AG04450 (cell line): ENCODE data around the gene SEMA3C. TPM values are rescaled to one million over a fixed set of nuclear protein-coding genes. Genes with fewer than 3 reads are reported as not detected.

ENCODE experiments used
- CTCF ChIA-PET: fragments of 300-600, 350-600 bp; formaldehyde crosslinking; extraction: SDS; loops from one replicate; lab custom pipeline; 2022; ENCODE audit warnings: antibody characterized with exemption, inconsistent platforms; lab: Charles Lee
- POLR2A ChIA-PET: fragments of 350-600 bp; formaldehyde crosslinking; extraction: SDS; loops from one replicate; lab custom pipeline; 2021; ENCODE audit warnings: antibody characterized with exemption, inconsistent platforms; lab: Yijun Ruan, JAX
- DNase-seq: peaks from one replicate; pipeline ENCODE4 v3.0.0-alpha.2; 2011; ENCODE audit warnings: low read depth, low spot score
- H3K27ac ChIP-seq: one replicate; pipeline ENCODE4 v1.5.1; 2012; ENCODE audit warnings: low read depth, low read length, control low read depth
- H3K27me3 ChIP-seq: one replicate; pipeline ENCODE4 v1.6.0; 2012; ENCODE audit warnings: low read length; ENCODE audit not compliant: control insufficient read depth, insufficient read depth
- H3K4me3 ChIP-seq: 2 replicates; pipeline ENCODE4 v1.5.1; 2011; ENCODE audit warnings: mild to moderate bottlenecking, low read depth, low read length, control low read depth
- H3K9me3 ChIP-seq: 2 replicates; pipeline ENCODE4 v1.5.1; 2012; ENCODE audit warnings: low read length; ENCODE audit not compliant: control insufficient read depth, insufficient read depth
- CTCF ChIP-seq: IDR thresholded peaks from 2 replicates; pipeline ENCODE4 v1.5.1; 2011; ENCODE audit warnings: low read depth, low read length, control low read depth, inconsistent platforms
- polyA plus RNA-seq: library from polyadenylated mRNA; depleted of rRNA; stranded (reverse); fragments of >200 nt; gene quantifications from 2 replicates; pipeline ENCODE4 v1.2.3, GENCODE V29; 2011

The SEMA3C gene
- polyA plus RNA-seq, 1 experiment = 39.9 TPM

DNA sequence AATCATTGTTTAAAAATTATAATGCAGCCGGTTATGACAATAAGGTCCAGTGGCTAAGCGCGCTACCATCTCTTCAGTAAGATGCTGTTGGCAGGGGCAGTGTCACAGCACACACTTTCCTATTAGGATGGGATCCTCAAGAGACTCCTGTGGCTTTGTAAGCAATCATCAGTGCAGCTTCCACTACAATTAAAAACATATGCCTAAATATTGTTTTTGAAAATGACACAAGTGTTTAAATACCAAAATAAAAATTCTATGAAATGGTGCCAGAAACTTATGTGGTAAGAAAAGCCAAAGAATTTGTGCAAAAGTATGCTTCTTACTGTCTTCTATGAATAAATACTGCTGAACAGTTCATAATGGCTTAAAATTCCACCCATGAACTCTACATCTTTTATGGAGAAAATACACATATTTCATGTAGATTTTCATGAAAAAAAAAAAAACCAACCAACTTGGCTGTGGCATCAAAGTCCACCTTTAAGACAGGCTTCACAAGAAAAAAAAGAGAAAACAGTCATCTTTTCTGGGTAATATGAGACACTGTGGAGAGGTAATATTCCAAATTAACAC is 132.8 kb downstream of the SEMA3C start:
- no peak for TF ChIP-seq CTCF
- Histone ChIP-seq H3K9me3 (no peaks in the 10 kb centered on the region), H3K27me3 (no peaks in the 10 kb centered on the region), H3K27ac (no peak overlapping the region), H3K4me3 (no peak overlapping the region)
- ChIA-PET POLR2A (interaction anchor here (0.7 kb wide), 1 partner anchor 45 kb away, joined by 3 read pairs; no protein-coding TSS in a partner anchor), CTCF (no interaction called here)
- DNase-seq = no peak

GRCh38 chr7:80785276-80785675 is 133.6 kb downstream of the SEMA3C start:
- ChIA-PET CTCF (no interaction called here), POLR2A (interaction anchor here (0.7 kb wide), 1 partner anchor 44 kb away, joined by 3 read pairs; no protein-coding TSS in a partner anchor)
- no peak overlapping the region for H3K27ac ChIP-seq
- no peak for TF ChIP-seq CTCF
- H3K4me3 ChIP-seq = no peak overlapping the region
- no peak for DNase-seq
- H3K27me3 ChIP-seq = no peaks in the 10 kb centered on the region
- no peaks in the 10 kb centered on the region for H3K9me3 ChIP-seq

DNA sequence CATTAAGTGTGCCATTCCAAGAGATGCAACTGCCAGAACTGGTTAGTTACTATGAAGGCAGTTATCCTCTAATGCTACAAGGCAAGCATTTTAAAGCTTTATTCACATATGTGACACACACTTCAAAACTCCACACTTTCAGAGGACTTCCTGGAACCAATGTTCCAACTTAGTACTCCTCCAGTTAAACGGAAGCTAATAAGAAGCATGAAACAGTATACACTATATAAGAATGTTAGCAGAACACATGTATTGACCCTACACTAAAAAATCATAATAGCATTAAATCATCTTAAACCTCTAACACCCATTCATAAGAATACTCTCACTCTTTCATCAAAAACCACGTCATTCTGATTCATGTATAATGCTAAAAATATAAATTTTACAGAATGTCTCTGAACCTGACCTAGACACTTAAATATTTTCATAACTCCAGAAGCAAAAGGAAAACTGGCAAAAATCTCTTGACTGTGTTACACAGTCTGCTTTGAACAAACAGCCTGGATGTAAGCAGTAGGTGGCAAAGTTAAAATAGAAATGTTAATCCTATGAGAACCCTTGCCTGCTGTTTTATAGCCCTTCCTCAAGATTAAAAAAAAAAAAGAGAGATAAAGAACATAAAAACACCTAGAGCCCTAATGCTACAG is 135.0 kb downstream of the SEMA3C start:
- CTCF ChIA-PET = no interaction called here
- TF ChIP-seq CTCF = no peak
- Histone ChIP-seq H3K9me3 (no peaks in the 10 kb centered on the region), H3K4me3 (no peak overlapping the region), H3K27me3 (no peaks in the 10 kb centered on the region), H3K27ac (no peak overlapping the region)
- POLR2A ChIA-PET = no interaction called here
- no peak for DNase-seq

DNA sequence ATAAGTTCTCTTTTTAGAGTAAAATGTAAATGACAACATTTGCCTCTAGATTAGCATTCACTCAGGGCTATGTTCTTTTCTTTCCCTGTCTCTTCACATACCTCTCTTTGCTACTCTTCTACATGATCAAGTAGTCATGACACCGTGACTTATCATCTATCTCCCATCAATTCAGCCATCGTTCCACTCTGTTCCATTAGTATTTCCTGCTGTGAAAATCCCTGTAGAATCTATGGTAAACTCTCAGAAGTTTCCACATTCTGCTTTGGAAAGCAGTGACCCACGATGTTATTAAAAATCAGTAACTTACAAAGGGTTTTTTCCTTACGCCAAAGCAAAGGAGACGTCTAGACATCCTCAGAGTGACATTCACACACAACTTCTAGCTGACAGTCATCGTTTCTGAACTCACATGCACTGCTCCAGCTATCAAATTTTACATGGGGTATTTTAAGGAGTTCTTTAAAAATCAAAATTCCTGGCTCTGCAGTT is 135.6 kb downstream of the SEMA3C start:
- TF ChIP-seq CTCF = no peak
- Histone ChIP-seq H3K27me3 (no peaks in the 10 kb centered on the region), H3K4me3 (no peak overlapping the region), H3K27ac (no peak overlapping the region), H3K9me3 (no peaks in the 10 kb centered on the region)
- POLR2A ChIA-PET = no interaction called here
- CTCF ChIA-PET = interaction anchor here (0.6 kb wide), 1 partner anchor 94 kb away, joined by 3 read pairs; no protein-coding TSS in a partner anchor
- no peak for DNase-seq

GRCh38 chr7:80781561-80781979 is 137.3 kb downstream of the SEMA3C start:
- Histone ChIP-seq H3K27ac (no peak overlapping the region), H3K9me3 (no peaks in the 10 kb centered on the region), H3K4me3 (no peak overlapping the region), H3K27me3 (no peaks in the 10 kb centered on the region)
- TF ChIP-seq CTCF = no peak
- peak; percentile 26 for DNase-seq
- CTCF ChIA-PET = no interaction called here
- POLR2A ChIA-PET = no interaction called here
